HG03432 (cell line): ENCODE measurements around the gene SATB2.

Source experiments
- ATAC-seq: cut with Tn5 transposase; IDR thresholded peaks from one replicate; pipeline ENCODE4 v1.9.1; 2021; ENCODE audit warnings: mild to moderate bottlenecking, moderate library complexity; ENCODE audit not compliant: unreplicated experiment

The SATB2 gene

DNA sequence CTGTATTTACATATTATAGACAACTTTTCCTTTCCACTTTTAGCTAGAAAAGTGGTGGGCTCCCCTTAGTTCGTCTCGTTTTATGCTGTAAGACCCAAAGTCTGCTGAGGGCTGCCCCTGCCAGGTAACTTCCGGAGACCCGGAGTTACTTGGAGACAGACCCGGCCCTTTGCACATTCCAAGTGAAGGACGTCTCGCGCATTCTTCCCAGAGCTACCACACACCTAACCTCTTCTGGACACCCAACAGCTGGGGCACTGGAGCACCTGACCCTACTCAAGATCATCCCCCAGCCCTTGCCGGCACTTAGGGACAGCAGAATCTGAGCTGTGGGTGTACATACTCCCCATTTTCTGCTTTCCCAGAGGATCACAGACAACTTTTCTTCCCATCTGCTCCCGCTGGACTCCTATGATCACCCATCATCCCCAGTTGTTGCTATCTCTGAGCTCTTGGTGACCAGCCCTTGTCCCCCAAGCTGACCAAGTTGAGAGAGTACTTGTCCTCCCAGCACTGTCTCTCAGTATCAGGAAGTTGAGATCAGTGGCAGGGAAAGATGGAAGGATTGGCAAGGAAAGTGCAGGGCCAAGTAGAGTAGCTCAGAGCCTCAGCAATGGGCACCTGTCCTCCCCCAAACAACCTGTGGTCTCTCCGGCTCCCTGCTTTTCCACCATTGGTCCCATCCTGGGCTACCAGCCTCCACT, 8.4 kb upstream of the SATB2 start:
- ATAC-seq = no peak

DNA sequence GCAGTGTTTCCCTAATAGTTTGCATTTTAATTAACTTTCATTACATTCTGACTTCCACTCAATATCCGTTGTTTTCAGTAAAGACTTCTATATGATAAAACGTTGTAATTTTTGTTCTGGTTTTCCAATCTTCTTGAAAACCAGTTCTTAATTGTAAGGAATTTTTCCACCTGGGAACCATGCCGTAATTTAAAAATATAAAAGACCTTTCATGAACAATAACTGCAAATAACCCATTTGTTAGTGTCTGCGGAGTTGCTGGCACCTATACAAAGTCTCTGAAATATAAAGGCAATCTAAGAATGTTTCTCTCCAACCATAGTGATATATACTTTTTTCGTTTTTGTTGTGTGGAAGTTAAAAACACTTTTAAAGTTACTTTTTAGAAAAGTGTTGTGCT, 7.7 kb upstream of the SATB2 start:
- ATAC-seq = no peak

DNA sequence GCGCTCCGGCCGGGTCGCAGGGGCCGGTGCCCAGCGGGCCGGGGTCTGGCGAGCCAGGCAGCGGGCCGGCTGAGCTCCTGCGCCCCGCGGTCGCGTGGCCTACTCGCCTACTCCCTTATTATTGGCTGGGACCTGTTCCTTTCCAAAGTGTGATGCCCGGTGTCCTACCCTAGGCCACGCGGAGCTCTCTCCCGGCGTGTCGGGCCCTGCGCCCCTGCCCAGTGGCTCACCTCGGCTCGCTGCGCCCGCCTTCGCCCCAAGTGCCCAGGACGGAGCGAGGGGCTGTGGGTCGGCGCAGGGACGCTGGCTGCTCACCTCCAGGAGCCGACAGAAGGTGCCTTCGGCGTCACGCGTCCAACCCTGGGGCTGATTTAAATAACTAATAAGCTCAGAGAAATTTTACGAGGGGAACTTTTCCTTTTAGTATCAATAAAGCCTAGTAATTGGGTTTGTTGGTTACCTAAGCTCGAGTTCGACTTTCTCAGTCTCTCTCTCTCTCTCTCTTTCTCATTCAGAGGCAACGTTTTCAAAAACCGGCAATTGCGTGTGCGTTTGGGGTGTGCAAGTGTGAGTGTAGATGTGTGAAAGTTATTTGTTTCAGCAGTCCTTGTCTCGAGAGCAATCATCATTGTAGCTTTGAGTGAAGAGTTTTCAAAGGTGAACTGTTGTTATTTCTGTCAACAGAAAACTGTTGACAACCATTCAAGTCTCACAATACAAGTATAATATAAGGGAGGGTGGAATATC, 7.0 kb upstream of the SATB2 start:
- ATAC-seq = no peak

DNA sequence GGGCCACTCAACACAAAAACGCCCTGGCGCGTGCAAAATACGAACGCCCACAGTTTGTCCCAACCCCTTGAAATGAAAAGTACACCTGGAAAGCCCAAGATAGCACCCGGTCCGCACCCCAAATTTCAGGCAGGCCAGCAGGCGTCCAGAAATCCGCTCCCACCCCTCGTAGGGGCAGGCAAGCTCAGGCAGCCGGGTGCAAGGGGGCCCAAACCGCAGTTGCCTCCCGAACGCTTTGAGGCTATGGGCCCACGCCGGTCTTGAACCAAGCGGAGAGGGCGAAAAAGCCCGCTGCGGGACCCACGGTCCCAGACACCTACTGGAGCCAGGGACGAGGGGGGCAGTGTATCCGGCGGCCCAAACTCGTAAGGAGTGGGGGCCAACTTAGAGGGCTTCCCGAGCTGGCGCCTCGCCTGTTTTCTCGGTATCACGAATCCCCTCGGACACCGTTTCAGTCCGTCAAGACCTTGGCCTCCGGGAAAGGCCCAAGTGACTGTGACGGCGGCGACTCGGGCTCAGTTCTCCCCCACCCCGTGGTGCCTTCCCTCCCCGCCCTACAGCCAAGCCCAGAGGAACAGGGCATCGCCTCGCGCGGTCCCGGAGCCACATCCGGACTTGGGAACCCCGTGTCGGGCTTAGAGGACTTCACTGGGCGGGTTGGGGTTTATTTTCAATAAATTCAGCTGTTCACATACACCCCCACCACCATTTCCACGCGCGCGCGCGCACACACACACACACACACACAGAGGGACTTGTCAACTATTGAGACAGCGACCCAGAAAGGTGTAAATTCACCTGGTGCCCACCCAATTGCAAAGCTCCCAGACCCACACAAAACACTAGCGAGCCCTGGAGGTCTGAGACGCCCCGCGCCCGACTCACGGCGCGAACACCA, 6.2 kb upstream of the SATB2 start:
- no peak for ATAC-seq

DNA sequence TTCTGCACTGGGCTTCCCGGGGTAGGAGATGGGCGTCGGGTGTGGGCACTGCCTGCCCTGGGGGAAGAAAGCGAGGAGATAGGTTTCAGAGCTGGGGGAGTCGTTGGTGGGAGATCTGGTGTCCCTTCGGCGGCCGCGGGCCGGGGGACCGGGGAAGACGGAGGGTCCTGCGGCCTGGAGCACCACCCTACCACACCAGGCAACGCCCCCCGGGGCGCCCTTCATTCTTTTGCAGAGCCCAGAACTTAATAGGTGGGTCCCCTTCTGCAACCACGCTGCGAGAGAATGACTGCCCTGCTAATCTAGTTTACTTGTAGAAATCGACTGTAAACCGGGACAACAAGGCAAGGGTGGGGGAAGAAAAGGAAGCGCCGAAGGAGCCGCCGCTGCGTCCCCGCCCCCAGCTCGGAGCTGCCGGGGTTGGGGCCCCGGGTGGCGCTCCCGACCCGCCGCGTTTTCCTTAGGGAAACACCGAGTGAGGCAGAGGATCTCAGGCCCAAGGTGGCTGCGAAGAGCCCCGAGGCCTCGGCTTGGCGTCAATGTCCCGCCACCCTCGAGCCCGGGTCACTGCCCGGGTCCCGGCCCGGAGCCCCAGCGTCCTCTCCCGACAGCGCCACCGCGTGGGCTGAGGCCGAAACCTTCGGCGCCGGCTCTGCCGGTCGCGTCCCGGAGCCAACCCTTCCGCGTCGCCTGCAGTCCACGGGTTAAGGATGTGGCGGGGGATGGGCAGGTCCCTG, 5.4 kb upstream of the SATB2 start:
- ATAC-seq = peak; percentile 38

DNA sequence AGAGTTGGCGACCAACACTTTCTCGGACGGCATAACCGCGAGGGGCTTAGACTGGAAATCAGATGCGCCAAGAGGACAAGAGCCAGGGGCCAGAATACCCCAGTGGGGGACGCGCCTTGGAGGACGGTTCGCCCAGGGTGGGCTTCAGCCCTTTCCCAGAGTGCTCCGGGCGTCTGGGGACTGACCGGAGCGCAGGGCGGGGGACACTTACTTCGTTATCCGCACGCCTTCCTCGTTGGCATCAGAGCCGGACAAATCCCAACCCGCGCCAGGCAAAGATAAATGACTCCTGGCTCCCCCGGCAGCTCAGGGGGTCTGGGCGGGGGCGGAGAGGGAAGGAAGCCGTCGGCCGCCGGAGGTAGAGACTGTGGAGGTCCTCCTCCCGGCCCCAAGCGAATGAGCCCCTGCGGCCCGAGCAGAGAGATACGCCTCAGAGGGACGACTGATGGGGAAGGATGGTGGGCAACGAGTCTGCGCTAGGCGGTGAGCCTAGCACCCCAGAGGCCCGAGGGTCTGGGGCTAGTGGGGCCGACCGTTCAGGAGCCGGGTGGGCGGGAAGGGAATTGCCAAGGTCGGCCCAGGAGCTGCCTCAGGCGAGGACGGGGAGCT, 4.7 kb upstream of the SATB2 start:
- ATAC-seq = no peak

DNA sequence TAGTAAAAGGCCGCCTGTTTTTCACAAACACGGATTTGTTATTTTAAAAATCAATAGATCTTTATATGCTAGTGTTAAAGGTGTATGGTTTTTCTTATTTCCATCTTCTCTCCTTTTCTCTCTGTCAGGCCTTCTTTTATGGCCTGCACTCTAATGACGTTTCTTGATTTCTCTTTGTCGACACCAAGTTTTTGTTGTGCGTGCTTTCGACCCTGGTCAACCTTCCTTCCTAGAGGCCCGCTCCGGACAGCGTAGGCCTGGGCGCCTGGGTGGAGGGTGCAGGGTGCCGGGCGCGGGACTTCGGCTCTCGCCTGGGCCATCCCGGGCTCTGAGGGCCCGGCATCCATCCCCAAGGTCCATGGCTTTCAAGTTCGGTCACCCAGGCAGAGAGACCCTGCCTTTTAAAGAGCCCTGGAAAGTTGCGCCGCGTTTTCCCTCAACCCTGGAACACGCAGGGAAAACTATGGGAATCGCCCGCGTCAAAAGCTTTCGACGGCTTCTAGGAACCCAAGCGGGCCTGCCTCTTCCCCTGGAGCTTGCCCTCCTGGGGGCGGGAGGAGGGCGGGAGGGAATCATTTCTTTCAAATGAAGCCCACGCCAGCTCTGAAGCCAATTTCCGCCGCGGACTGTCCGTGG, 4.1 kb upstream of the SATB2 start:
- ATAC-seq = no peak

DNA sequence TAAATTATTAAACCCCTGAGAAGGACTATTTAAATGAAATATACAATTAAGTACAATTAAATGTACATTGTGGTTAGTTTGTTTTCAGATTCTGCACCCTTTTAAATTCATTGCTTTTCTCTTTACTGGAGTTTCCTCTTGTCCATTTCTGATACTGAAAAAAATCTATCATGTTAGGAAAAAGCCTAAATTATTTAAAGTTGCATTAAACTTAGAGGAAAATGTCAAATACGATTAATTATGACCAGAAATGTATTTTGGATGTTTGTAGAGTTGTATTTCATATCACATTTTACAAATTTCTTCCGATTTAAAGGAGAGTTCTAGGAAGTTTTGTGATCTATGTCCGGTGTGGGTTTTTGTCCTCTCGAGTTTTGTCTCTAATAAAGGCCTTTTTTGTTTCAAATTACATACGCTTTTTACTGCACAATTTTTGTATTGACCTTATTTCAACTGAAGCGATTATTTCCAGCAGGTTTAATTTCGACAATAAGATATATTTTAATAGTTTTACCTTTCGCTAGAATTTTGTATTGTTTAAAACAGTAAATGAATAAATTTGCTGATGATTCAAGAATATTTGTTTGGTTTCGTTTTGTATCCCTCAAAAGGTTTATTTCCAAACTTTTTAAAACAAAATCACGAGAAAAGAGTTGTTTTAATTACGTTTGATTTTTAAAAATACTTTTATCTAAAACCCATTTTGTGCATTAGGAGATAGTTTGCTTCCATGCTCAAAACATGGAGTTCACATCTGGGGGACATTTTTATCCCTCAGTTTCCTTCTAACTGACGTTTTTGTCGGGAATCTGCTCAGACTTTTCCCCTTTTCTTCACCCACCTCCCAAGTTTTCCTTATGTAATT, 3.3 kb upstream of the SATB2 start:
- no peak for ATAC-seq

DNA sequence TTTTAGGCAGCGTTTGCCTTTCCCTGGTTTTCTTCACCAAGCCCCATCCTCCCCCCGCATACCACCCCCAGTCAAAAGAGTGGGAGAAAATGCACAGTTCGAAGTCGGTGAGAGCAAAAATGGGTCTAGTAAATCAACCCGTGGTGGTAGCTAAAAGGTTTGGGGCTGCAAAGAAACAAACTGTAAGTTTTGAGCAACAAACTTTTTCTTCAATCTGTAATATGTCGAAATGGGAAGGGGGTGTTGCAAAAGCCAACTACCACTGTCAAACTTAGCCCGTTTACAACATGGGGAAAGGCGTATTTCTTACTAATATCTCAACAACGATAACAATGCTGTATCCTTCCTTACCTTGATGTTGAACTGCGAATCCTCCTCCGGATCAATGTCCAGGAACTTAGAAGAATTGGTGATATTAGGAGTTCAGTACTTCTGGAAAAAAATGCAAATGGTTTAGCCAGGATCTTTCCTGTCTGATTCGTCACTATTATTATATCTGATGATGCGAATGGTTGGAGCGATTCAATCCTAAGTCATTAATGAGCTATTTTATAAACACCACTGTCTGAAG, 2.4 kb upstream of the SATB2 start:
- ATAC-seq = no peak

DNA sequence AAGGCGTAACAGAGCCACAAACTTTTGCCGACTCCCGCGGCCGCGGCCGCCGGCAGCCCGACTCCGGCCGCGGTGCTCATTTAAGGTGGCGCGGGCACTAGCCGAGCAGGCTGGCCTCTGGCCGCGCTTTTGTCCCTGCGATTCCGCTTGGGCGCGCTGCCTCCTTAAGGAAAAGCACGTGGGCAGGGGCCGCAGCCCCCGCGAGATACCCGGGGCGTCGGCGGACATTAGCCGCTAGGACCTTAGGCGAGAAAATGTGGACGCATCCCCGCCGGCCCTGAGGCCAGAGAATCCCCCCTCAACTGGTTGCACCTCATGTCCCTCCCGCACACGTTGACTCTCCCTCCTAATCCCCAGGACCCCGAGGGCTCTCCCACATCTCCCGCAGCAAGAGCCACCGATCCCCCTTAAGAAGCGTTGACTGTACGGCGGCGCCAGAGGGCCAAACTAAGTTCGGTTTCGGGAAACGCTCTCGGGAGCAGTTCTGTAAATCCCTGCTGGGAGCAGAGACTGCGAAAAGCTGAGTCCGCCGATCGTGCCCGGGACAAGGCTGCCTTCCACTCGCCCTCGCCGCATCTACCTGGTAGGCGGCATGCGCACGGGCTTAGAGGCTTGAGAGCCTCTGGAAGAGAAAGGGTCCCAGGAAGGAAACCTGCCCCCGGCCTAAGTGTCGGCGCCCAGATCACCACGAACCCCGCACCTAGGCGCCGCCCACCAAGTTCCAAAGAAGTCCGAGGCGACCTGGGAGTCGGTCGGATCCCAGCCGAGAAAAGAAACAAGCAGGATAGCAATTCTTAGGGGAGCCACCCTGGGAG, 1.8 kb upstream of the SATB2 start:
- ATAC-seq = peak; percentile 48

DNA sequence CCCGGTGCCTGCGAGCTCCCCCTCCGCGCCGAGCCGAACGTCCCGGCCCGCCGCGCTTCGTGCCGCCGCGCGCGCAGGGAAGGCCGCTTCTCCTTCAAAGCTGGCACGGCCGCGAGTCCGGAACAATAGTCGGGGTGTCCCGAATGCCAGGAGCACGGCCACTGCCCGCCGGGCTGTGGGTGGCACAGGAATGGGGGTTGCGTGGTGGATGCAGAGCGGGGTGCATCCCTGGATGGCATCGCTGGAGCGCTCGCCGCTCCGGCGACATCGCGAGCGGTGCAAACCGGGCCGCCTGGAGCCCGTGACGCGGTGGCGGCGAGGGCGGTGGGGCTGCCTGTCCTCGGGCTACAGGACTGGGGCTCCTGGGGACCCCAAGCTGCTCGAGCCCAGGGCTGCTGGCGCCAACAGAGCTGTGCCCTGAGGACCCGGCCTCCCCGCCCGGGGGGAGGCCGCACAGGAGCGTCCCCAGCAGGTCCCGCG, 1.1 kb upstream of the SATB2 start:
- ATAC-seq = peak; percentile 38

DNA sequence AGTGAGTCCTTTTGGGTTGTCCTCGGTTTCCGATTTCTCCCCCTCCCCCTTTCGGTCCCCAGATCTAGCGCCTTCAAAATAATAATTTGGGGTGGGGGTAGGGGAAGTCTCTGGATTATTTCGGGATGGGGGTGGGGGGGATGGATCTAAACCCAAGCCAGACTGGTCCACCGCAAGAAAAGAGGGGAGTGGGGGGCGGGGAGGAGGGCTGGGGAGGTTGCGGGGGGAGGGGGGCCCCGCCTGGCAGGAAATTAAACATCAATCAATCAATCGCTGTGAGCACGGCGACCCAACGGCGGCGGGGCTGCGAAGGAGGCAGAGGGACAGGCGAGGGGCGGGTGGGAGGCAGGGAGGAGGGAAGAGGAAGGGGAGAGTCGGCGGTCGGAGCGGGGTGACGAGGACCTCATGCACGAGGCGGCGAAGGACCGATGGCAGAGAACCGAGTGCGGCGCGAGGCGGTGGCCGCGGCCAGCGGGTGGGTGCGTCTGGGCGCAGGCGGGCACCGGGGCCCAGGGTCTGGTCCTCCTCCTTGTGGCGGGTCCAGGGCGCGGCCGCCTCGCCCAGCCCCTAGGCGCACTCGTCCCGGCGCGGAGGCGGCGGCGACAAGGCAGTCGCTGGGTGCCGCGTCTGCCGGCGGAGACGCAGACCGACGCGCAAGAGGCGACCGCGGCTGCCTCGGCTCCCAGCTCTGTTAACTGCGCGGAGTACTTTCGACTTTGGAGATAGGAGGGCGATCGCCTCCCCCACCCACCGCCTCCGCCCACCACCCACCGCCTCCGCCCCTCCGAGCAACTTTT, 468 bp upstream of the SATB2 start:
- ATAC-seq = peak; percentile 27

DNA sequence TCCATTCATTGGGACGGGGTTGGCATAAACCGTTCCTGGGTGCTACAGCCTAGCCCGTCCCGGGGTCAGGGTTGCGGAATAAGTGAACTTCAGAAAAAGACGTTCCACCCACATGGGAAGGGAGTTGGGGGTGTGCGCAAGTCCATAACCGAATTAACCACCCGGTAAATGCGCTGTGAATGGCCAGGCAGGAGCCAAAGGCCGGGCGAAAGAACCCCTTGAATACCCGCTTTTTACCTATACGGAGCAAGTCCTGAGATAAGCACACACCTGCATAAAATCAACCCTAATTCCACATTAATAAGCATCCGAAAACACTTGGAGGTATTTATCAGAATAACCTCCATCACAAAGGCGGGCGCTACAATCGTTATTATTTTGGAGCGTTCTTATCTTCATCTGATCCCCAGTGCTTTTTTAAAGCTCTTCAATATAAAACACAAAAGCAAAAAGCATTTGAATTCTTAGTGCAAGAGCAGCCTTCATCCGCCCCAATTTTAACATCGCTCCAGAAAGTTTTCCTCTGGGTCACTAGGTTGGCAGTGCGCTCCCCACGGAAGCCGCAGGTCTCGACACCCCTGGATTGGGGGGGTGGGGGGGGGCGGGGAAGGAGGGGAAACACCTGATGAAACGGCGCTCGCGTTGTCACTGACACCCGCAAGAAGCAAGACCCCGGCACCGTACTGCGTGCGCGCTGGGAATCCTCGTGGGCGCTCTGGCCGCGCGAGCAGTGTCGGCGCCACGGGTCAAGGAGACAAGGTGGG, 1.2 kb downstream of the SATB2 start:
- ATAC-seq = no peak

DNA sequence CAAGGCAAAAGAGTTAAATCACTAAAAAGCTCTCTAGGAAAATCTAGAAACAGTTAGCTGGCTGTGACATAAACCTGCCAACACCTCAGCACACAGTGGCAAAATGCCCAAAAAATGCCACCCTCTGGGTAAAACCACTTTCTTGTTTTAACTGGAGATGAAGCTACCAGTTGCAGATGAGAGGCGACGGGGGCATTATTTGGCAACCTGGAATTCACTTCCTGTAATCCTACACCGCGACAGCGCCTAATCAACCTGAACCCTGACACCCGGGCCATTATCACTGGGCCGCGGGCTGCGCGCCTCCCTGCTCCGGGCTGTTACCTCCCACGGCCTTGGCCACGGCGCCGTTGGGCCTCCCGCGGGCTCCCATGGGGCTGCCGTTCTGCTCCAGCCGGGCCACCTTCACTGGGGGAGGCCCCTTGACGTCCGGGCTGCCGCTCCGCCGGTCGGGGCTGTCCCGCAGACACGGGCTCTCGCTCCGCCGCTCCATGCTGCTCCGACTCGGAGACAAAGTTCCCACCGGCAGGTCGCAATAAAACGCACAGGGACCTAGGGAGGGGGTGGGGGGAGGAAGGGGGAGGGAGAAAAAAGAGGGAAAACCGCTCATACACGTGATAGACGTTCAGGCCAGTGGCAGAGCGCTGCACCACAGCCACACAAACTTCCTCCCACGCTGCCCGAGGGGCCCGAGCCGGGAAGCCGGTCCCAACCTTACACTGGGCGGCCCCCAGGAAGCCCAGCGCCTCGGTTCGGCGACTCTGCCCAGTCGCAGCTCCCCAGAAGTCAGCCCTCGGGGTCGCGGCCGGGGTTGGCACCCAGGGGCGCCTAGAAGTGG, 2.0 kb downstream of the SATB2 start:
- no peak for ATAC-seq

DNA sequence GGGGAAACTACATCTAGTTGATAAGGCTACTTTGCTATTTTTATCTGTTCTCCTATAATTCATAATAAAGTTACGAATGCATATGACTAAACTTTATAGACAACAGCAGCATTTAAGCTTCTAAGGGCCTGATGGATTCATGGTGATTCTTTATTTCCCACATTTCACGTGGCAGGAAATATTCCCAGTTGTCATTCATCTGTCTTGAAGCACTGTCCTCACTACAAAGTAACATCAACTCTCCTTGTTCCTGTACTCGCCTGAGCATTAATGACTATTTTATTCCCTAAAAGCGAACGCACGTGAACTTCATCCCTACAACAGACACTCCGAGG, 2.6 kb downstream of the SATB2 start:
- no peak for ATAC-seq
